IPS-18c (cell line): ENCODE data around the gene C10orf88.
A peak's percentile ranks its signal among the peaks of the same experiment; 100 is the strongest.

Experiments
- H3K4me3 ChIP-seq: 2 replicates; pipeline ENCODE4 v1.7.0; 2013; ENCODE audit warnings: low read depth, mild to moderate bottlenecking, low read length, moderate library complexity; ENCODE audit not compliant: insufficient read depth
- H3K9me3 ChIP-seq: one replicate; pipeline ENCODE4 v1.6.1; 2013; ENCODE audit warnings: mild to moderate bottlenecking, low read length, moderate library complexity; ENCODE audit not compliant: control insufficient read depth, insufficient read depth

C10orf88 gene, protein sequence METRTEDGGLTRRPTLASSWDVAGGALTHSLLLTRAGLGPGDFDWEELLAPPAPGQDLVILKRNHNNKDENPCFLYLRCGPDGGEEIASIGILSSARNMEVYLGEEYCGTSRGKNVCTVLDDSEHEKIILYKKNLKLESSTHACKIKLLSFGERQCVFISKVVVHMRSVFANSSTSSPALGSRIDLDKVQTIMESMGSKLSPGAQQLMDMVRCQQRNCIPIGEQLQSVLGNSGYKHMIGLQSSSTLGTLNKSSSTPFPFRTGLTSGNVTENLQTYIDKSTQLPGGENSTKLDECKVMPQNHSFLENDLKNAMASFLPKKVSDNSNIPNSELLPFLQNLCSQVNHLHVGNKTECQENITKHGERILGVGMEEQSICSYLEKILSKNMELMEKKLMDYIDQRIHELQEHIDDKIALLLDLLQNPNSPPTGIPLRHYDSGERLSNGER

DNA sequence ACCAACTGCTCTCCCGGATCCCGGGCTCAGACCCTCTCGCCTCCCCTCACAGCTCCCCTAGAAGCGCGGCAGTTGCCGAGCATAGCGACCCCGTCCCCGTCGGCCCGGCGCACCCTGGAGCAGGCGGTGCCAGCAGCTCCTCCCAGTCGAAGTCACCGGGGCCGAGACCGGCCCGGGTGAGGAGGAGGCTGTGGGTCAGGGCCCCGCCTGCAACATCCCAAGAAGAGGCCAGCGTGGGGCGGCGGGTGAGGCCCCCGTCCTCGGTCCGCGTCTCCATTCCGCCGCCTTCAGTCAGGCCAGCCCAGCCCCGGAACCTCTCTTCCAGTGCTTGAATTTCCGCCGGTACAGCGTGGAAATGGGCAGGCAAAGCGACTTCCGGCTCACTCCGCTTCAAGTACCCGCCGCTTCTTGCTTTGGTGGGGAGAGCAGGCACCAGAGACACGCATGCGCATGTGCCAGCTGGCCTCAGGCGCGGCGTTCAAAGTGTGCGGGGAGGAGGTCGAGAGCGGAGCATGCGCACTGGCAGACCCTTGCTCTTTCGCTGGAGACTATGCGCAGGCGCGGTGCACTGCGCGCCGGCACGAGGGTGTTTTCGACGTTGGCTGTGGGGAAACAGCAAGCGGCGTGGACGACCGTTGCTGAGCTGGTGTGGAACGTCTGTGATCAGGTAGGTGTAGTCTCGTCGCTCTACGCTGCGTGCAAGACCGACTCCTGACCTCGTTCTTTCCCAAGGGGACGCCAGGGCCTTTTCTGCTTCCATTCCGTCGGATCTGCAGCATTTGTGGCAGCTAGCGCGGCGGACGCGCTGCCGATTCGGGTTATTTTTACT is at the start of gene C10orf88:
Gene C10orf88 (minus strand): TSS at position 326 of the 829 bp plus-strand sequence. CDS start 49 bp downstream, at position 277.
- peaks cover 7% of the 10 kb centered on the region for H3K9me3 ChIP-seq
- peak within 1 kb of the TSS; percentile 85 for H3K4me3 ChIP-seq

DNA sequence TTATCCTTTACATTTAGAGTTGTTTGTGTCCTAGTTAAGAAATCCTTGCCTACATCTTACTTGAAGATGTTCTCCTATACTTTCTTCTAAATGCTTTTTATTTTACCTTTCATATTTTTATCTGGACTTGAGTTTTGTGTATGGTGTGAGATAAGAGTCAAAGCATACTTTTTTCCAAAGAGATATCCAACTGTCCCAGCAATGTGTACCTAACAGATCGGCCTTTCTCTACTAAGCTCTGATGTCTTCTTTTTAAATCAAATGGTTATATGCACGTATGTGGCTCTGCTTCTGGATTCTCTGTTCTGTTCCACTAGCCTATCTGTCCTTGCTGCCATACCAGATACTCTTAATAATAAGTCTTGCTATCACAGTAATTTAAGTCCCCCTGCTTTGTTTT is 47.3 kb upstream of the C10orf88 start:
- no peaks in the 10 kb centered on the region for H3K9me3 ChIP-seq
- no peak overlapping the region for H3K4me3 ChIP-seq

DNA sequence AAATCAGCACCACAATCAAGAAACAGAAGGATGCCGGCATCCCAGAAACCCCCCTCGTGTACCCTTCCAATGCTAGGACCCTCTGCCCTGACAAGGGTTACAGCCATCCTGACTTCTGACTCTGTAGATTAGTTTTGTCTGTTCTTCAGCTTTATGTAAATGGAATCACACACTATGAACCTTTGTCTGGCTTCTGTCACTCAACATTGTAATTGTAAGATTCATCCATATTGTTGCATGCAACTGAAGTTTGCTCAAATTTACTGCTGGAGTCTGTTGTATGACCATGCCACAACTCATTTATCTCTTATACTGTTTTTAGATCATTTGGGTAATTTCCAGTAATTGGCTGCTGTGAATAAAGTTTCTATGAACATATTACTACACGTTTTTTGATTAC is 46.1 kb upstream of the C10orf88 start:
- no peak overlapping the region for H3K4me3 ChIP-seq

DNA sequence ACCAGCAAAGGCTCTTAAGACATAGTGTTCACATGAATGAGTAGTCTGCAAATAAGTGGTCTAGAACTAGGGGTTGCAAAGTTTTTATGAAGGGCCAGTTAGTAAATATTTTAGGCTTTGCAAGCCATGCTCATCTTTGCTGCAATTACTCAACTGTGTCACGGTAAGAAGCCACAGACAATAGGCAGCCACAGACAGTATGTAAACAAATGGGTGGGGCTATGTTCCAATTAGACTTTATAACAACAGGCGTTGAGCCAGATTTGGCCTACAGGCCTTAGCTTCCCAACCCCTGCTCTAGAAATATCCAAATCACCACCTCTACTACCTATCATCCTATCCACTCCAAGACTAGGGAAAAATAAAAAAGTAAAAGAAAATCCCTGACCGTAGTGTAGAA is 45.3 kb upstream of the C10orf88 start:
- Histone ChIP-seq H3K4me3 (no peak overlapping the region), H3K9me3 (no peaks in the 10 kb centered on the region)

More for the DNA sequence above, 46.1 kb upstream of the C10orf88 start:
- no peaks in the 10 kb centered on the region for H3K9me3 ChIP-seq

DNA sequence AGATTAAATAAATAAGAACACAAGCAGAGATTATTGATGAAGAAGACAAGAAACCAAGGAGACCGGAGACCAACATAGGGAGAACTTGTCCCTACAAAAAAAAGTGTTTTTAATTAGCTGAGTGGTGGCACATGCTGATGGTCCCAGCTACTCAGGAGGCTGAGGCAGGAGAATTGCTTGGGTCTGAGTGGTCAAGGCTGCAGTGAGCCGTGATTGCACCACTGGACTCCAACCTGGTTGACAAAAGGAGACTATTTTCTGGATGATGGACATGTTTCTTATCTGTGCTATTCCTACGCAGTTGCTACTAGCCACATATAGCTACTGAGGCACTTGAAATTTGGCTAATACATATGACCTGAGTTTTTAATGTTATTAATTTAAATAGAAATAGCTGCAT is 44.9 kb upstream of the C10orf88 start:
- H3K4me3 ChIP-seq = no peak overlapping the region
- H3K9me3 ChIP-seq = no peaks in the 10 kb centered on the region

DNA sequence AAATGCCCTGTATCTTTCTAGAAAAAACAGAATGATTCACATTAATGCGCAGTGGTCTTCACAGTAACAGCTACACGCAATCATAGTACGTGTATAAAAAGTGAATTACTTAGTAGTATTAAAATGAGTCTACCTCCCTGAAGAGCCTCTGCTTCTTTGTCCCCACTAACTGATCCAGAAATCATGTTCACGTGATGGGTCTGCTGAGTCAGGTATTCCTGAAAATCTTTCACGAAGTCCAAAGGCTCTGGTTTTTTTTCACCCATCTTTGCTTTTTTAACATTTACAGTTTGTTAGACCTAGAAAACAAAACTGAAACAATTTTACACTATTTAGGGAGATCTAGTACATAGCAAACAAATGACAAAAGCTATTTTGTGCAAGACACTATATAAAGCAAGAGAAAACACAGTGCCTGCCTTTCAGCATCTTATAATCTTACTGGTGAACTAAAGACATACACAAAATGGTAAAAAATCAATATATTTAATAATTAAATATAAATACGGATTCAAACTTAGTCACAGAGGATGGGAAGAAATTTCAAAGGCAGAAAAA is 44.4 kb upstream of the C10orf88 start:
- H3K4me3 ChIP-seq = no peak overlapping the region
- H3K9me3 ChIP-seq = no peaks in the 10 kb centered on the region

DNA sequence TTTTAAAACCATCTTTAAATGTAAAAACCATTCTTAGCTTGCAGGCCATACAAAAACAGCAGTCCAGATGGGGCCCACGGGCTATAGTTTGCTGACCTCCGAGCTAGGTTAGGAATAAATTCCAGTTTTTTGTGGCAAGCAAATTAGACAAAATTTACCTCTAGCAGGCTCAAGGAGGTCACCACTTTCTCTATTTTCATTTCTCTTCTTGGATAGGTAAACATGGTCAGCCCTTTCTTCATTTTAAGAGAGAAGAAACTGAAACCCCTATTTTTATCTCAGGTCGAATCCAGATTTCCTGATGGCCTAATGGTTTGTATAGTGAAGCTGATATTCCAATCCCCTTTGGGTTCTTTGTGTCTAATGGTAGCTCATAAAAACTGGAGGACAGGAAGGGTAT is 43.8 kb upstream of the C10orf88 start:
- Histone ChIP-seq H3K4me3 (no peak overlapping the region), H3K9me3 (no peaks in the 10 kb centered on the region)

DNA sequence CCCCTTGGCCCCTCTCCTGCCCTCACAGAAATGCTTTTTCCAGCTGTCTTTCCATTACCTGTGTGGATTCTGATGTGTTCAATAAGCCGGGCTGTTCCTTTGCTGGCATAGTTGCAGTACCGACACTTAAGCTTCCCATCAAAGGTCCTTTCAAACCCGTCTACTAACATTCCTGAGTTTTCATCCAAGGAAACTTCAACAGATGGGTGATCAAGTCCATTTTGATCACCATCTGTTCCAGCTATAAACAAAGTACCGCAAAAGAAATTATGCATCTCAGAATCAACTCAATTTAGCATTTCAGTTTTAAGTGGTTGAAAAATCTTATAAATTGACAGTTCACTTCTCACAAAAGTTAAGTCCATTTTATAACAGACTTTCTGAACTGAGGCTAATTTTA is 41.9 kb upstream of the C10orf88 start:
- H3K9me3 ChIP-seq = no peaks in the 10 kb centered on the region
- H3K4me3 ChIP-seq = no peak overlapping the region

DNA sequence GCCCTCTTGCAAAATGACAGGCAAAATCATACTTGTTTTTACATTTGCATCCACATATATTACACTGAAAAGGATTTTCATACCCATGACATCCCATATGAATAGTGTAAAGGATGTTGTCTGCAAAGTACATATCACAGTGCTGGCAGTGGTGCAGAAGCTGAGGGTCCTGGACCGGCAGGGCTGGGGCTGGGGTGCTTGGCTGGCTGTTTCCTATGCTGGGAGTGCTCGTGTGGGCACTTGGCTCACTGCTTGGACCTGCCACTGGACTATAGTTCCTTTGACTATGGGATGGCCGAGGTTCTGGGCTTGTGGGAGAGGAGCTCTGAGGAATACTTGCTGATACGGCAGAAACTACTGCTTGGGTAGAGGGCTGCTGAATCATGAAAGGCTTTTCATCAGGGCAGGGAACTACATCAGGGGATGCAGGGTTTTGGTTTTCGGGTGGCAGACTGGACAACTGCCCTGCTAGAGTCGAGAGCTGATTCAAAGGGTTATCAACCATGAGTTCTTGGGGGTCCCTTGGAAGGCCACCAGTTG is 39.8 kb upstream of the C10orf88 start:
- Histone ChIP-seq H3K9me3 (no peaks in the 10 kb centered on the region), H3K4me3 (no peak overlapping the region)

DNA sequence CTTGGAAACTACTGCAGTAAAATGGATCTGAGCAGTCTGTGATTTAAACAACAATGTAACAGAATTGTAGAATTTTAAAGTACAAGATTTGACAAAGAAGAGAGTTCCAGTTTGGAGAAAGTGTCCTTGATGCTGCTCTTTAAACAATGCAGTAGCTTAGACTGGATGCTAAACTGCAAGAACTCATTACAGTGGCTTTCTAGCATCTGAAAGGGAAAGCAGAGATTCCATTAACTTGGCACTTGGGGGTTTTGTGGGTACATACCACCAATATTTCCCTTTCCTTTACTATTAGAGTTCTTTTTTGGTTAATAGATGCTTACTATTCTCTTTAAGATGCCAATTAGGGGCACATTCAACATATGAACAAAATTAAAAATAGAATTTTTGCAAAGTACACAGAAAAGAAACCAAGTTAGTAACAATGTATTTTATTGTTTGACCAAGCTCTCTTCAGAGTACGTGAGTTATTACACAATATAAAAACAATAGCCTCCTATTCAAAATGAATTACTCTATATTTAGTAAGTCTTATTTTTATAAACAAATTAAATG is 38.1 kb upstream of the C10orf88 start:
- Histone ChIP-seq H3K9me3 (no peaks in the 10 kb centered on the region), H3K4me3 (no peak overlapping the region)

DNA sequence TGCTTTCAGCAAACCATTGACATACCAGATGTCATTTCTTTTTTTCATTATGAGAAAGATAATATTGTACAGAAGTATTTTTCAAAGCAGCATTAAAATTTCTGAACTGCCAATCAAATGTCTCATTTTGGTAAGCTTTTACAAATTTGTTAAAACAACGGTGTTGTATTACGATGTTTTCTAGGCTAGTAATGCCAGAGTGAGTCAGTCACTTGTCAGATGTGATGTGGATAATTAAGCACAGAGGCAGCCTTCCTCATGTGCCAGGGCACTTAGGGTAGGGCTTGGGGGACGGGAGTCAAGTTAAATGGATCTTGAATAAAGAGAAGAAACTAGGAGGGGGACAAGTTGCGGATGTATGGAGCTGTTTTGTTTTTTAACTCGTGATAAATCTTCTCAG is 36.3 kb upstream of the C10orf88 start:
- Histone ChIP-seq H3K4me3 (no peak overlapping the region), H3K9me3 (no peaks in the 10 kb centered on the region)

DNA sequence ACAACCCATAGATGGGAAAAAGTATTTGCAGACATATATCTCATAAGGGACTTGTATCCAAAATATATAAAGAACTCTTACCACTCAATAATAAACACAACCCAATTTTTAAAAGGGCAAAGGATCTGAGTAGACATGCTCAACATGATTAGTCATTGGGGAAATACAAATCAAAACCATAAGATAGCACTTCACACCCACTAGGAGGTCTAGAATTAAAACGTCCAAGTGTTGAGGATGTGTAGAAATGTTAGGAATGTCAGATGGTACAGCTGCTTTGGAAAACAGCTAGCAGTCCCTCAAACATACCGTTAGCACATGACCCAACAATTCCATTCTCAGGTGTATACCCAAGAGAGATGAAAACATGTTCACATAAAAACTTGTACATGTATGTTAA is 34.5 kb upstream of the C10orf88 start:
- H3K4me3 ChIP-seq = no peak overlapping the region

DNA sequence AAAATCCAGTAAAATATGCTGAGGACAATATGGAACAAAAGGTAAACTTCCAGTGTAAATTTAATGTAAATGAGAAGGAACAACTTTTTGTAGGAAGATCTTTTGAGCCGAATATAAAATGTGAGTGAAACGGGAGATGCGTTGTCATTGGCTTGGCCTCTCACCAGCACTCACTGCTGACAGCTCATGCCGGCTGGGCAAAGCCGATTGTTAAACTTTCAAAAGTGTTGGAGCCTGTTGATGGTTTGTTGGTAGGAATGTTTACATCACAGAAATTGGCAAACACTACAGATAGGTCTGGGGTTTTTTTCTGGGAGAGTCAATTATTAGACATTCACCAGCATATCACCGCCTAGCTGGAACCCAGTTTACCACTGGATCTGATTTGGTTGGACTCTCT is 32.3 kb upstream of the C10orf88 start:
- no peak overlapping the region for H3K4me3 ChIP-seq
- H3K9me3 ChIP-seq = no peaks in the 10 kb centered on the region

More for the DNA sequence above, 34.5 kb upstream of the C10orf88 start:
- no peaks in the 10 kb centered on the region for H3K9me3 ChIP-seq

DNA sequence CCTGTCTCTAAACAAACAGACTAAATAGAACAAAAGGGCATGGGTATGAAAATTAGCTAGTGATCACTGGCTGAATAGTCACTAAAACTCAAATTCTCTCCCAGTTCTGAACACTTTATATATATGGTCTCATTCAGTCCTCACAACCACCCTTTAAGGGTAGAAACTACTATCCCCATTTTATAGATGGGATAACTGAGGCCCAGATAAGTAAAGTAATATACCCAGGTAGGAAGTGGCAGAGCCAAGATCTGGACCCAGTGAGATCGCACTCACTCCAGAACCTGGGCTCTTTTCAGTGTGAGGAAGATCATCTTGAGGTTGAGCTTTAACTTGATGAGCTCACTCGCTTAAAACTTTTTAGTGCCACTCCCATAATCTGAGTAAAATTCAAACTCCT is 30.7 kb upstream of the C10orf88 start:
- Histone ChIP-seq H3K4me3 (no peak overlapping the region), H3K9me3 (no peaks in the 10 kb centered on the region)

DNA sequence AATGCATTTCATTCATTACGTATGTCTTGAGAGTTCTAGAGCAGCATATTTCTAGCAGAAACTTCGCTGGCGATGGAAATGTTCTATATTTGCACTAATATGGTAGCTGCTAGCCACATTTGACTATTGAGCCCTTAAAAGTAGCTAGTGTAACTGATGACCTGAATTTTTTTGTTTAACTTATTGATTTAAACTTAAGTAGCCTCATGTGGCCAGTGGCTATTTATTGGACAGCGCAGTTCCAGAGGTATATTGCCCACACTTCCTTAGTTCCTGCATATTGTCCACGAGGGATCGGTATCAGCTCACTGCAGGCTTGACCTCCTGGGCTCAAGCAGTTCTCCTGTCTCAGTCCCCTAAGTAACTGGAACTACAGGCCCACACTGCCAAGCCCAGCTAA is 29.9 kb upstream of the C10orf88 start:
- H3K4me3 ChIP-seq = no peak overlapping the region
- no peaks in the 10 kb centered on the region for H3K9me3 ChIP-seq

DNA sequence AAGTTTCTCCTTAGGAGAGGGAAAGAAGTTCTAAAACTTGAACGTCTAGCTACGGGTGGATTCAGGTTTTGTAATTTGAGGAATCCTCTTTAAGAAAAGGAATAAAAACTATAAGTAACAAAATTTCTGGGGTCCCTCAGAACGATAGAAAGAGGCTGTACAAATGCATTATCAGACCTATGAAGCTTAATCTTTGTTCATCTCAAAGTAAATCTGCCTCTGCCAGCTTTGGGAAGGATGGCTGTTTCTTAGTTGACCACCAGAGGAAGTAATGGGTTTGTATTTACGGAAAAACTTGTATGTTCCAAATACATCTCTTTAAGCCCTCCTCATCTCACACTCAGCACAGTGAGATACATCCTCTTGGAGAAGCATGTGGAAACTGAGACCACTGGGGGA is 27.0 kb upstream of the C10orf88 start:
- Histone ChIP-seq H3K9me3 (no peaks in the 10 kb centered on the region), H3K4me3 (peak overlapping the region; percentile 91)
